ENCODE results near the gene LZTS2.

DNA sequence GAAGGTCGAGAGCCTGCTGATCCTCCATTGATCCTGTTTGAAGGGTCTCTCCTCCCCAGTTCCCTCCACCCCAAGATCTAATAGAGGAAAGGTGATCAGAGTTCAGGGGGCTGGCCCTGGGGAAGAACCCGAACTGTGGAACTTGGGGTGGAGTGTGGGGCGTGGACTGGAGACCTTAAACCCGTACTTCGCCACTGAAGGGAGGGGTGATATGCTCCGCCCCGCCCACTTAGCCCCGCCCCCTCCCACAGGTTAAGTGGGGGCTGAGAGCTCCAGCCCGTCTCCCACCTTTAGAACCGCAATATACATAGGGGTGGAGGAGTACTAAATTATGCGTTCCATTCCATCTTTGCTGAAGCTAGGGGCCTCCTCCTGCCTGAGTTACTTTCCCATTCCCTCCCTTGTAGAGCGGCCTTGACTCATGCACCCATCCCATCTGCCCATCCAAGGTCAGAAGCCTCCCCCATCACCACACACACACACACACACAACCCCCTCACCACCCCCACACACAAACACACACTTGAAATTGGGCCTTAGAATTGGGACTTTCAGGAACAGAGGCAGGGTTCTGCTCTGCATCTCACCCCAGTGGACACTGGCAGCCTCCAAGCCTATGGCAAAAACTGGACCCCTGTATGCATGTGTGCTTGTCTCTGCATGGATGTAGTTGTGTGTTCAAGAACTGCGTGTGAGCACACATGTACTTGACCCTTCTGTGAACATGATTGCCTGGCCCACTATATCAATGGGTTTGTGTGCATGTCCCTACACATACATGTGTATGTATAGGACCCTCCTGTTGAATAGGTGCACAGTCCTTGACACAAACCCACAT is 29.3 kb upstream of the LZTS2 start:
- TF ChIP-seq, protein P1, sequence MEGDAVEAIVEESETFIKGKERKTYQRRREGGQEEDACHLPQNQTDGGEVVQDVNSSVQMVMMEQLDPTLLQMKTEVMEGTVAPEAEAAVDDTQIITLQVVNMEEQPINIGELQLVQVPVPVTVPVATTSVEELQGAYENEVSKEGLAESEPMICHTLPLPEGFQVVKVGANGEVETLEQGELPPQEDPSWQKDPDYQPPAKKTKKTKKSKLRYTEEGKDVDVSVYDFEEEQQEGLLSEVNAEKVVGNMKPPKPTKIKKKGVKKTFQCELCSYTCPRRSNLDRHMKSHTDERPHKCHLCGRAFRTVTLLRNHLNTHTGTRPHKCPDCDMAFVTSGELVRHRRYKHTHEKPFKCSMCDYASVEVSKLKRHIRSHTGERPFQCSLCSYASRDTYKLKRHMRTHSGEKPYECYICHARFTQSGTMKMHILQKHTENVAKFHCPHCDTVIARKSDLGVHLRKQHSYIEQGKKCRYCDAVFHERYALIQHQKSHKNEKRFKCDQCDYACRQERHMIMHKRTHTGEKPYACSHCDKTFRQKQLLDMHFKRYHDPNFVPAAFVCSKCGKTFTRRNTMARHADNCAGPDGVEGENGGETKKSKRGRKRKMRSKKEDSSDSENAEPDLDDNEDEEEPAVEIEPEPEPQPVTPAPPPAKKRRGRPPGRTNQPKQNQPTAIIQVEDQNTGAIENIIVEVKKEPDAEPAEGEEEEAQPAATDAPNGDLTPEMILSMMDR (IDR thresholded peaks at IDR 0.05; ENCODE audit: borderline replicate concordance, extremely low read depth, low read length, poor library complexity, severe bottlenecking), result no peak
- no peak for TF ChIP-seq EZH2 (IDR thresholded peaks at IDR 0.05; ENCODE audit: borderline replicate concordance, low read depth, low read length, severe bottlenecking)
